OCI-LY1 (cell line): ENCODE data around the gene P3H1.

Source experiments
- CTCF ChIP-seq: fragments of 200-600 bp; sonication (generic), shearing (Covaris generic); IDR thresholded peaks from 2 replicates; pipeline ENCODE4 v1.5.1; 2017; ENCODE audit warnings: mild to moderate bottlenecking, antibody characterized with exemption, low read length, moderate library complexity, mixed read lengths
- EZH2 ChIP-seq: fragments of 200-600 bp; sonication (generic), shearing (Covaris generic); IDR thresholded peaks from 2 replicates; pipeline ENCODE4 v1.8.0; 2017; ENCODE audit warnings: borderline replicate concordance, mixed run types, mild to moderate bottlenecking, antibody characterized with exemption, low read length, moderate library complexity, mixed read lengths

- peak; percentile 20; the same call in 1 of the 2 replicates for TF ChIP-seq CTCF
- TF ChIP-seq EZH2 = no peak
Observed at GRCh38 chr1:42730988-42731387, 35.8 kb downstream of the P3H1 start.
